ENCODE data around the gene GSAP. TPM values are rescaled to one million over a fixed set of nuclear protein-coding genes. Genes with fewer than 3 reads are reported as not detected.

GSAP gene
- total RNA-seq, 3 donors from 2014 or later: 25.8 to 35.7 (median 27.5) TPM

- DNase-seq (ENCODE audit: low spot score in 2 of 2): no peak
- no peaks in the 10 kb centered on the region for H3K36me3 ChIP-seq
- no peak overlapping the region for H3K27ac ChIP-seq
- no peak overlapping the region for H3K4me3 ChIP-seq
- TF ChIP-seq CTCF (IDR thresholded peaks at IDR 0.05) (no peak), POLR2AphosphoS5 (IDR thresholded peaks at IDR 0.05) (no peak), POLR2A (IDR thresholded peaks at IDR 0.05) (no peak)
- no peaks in the 10 kb centered on the region for H3K4me1 ChIP-seq
- H3K9me3 ChIP-seq: no peaks in the 10 kb centered on the region
- no peaks in the 10 kb centered on the region for H3K27me3 ChIP-seq
- intact Hi-C loops (cut with DNase I; ENCODE audit: low total_unique reads): no loop called here
Observed at GRCh38 chr7:77290425-77290824, 125.7 kb downstream of the GSAP start.

DNA sequence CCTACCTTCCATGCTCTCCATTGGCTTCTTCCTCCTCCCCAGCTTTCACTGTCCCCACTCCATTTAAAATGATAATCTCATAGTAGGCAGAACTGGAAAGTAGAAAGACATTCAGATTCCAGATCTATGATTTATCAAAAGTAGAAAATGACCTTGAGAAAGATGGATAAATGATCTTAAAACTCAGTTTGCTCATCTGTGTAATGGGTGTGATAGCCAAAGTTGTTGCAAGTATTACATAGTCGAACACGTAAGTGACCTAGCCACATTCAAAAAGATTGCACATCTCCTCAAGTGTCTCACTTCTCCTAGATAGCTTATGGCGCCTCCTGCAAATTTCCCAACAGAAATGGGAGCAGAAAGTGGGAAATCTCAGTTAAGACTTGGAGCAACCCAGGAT is 126.8 kb downstream of the GSAP start:
- no peak for TF ChIP-seq CTCF (IDR thresholded peaks at IDR 0.05)
- no peak for TF ChIP-seq POLR2AphosphoS5 (IDR thresholded peaks at IDR 0.05)
- TF ChIP-seq POLR2A (IDR thresholded peaks at IDR 0.05): no peak
- DNase-seq (ENCODE audit: low spot score in 2 of 2): no peak
- Histone ChIP-seq H3K4me1 (no peaks in the 10 kb centered on the region), H3K36me3 (no peaks in the 10 kb centered on the region), H3K27ac (no peak overlapping the region), H3K4me3 (no peak overlapping the region), H3K27me3 (no peaks in the 10 kb centered on the region), H3K9me3 (no peaks in the 10 kb centered on the region)
- intact Hi-C loops (cut with DNase I; ENCODE audit: low total_unique reads): no loop called here

DNA sequence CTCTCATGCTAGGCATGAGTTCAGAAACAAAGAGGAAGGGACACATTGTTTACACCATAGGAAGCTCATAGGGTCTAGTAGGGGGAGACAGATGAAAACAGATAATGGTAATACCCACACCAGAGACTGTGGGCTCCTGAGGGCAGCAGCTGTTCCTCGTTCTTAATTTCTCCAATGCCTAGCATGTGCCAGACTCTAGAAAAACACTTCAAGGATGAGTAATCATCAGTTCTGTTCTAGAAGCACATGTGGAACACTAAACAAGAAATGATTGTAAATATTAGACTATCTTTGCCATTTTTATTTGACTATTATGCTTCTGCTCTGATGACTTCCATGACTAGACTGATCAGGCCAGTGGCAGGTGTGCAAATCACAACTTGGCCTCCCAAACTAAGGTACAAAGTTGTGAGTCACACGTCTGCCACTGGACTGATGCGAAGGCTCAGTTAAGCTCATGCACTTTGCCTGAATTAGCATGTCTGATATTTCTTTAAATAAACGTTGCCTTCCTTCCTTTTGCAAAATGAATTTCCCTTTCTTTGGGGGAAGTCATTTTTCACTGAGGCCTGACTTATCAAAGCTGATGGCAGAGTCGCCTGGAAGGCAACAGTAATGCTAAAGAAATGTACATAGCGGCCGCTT is 127.4 kb downstream of the GSAP start:
- Histone ChIP-seq H3K4me1 (no peaks in the 10 kb centered on the region), H3K4me3 (no peak overlapping the region), H3K27ac (no peak overlapping the region), H3K9me3 (no peaks in the 10 kb centered on the region), H3K36me3 (no peaks in the 10 kb centered on the region), H3K27me3 (no peaks in the 10 kb centered on the region)
- intact Hi-C loops (cut with DNase I; ENCODE audit: low total_unique reads): no loop called here
- TF ChIP-seq POLR2AphosphoS5 (IDR thresholded peaks at IDR 0.05) (no peak), POLR2A (IDR thresholded peaks at IDR 0.05) (no peak), CTCF (IDR thresholded peaks at IDR 0.05) (no peak)
- DNase-seq (ENCODE audit: low spot score in 2 of 2): no peak

GRCh38 chr7:77284616-77285015 is 131.5 kb downstream of the GSAP start:
- intact Hi-C loops (cut with DNase I; ENCODE audit: low total_unique reads): no loop called here
- DNase-seq (ENCODE audit: low spot score in 2 of 2): no peak
- no peaks in the 10 kb centered on the region for H3K9me3 ChIP-seq
- no peak overlapping the region for H3K27ac ChIP-seq
- no peaks in the 10 kb centered on the region for H3K27me3 ChIP-seq
- no peaks in the 10 kb centered on the region for H3K36me3 ChIP-seq
- H3K4me3 ChIP-seq: no peak overlapping the region
- no peaks in the 10 kb centered on the region for H3K4me1 ChIP-seq
- TF ChIP-seq POLR2AphosphoS5 (IDR thresholded peaks at IDR 0.05) (no peak), CTCF (IDR thresholded peaks at IDR 0.05) (no peak), POLR2A (IDR thresholded peaks at IDR 0.05) (no peak)

DNA sequence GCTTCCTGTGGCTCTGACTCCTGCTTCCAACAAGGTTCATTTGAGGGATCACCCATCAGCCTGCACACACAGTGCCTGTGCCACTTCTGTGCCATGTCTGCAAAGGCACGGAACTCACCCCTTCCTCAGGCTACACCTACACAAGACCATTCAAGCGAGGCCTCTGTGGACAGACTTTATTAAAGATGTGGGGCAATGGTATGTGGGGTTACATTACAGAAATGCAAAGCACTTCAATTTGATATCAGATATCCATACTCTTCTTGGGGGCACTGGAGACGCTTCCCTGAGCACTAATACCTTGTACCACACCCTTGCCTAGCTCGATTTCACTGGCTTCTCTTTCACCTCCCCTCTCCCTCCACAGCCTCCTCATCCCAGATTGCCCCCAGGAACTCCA is 132.1 kb downstream of the GSAP start:
- no peaks in the 10 kb centered on the region for H3K27me3 ChIP-seq
- H3K4me1 ChIP-seq: no peaks in the 10 kb centered on the region
- intact Hi-C loops (cut with DNase I; ENCODE audit: low total_unique reads): no loop called here
- no peak for TF ChIP-seq CTCF (IDR thresholded peaks at IDR 0.05)
- TF ChIP-seq POLR2A (IDR thresholded peaks at IDR 0.05): no peak
- no peak for TF ChIP-seq POLR2AphosphoS5 (IDR thresholded peaks at IDR 0.05)
- no peak overlapping the region for H3K27ac ChIP-seq
- no peaks in the 10 kb centered on the region for H3K36me3 ChIP-seq
- no peak overlapping the region for H3K4me3 ChIP-seq
- H3K9me3 ChIP-seq: no peaks in the 10 kb centered on the region
- no peak for DNase-seq (ENCODE audit: low spot score in 2 of 2)

All from breast epithelium (tissue), 4 donors.